IPS-18c (cell line): ENCODE measurements around the gene SAPCD2.
"Not testable (repeated sequence)": the region's sequence is repeated elsewhere in the genome, so short reads cannot be mapped to it uniquely, and the experiment has no call there.

Experiments
- H3K4me3 ChIP-seq: 2 replicates; pipeline ENCODE4 v1.7.0; 2013; ENCODE audit warnings: low read depth, mild to moderate bottlenecking, low read length, moderate library complexity; ENCODE audit not compliant: insufficient read depth
- H3K9me3 ChIP-seq: one replicate; pipeline ENCODE4 v1.6.1; 2013; ENCODE audit warnings: mild to moderate bottlenecking, low read length, moderate library complexity; ENCODE audit not compliant: control insufficient read depth, insufficient read depth

Gene SAPCD2

GRCh38 chr9:137070201-137070905, at the start of gene SAPCD2:
SAPCD2 (minus strand) TSS chr9:137070557; CDS start chr9:137070460, 97 bp downstream.
- Histone ChIP-seq H3K4me3 (peak within 1 kb of the TSS; percentile 63), H3K9me3 (no peaks in the 10 kb centered on the region)

GRCh38 chr9:137118092-137118603, 47.8 kb upstream of the SAPCD2 start:
- H3K4me3 ChIP-seq, H3K9me3 ChIP-seq: not testable (repeated sequence)

- Histone ChIP-seq H3K4me3 (no peak overlapping the region), H3K9me3 (no peaks in the 10 kb centered on the region)
Measured at GRCh38 chr9:137117269-137117731, 46.9 kb upstream of the SAPCD2 start.

GRCh38 chr9:137116728-137117127, 46.4 kb upstream of the SAPCD2 start:
- Histone ChIP-seq H3K4me3 (no peak overlapping the region), H3K9me3 (no peaks in the 10 kb centered on the region)

- H3K4me3 ChIP-seq: no peak overlapping the region
- no peaks in the 10 kb centered on the region for H3K9me3 ChIP-seq
Measured at GRCh38 chr9:137116027-137116507, 45.7 kb upstream of the SAPCD2 start.

GRCh38 chr9:137115394-137116026, 45.2 kb upstream of the SAPCD2 start:
- H3K4me3 ChIP-seq: no peak overlapping the region

GRCh38 chr9:137114613-137115393, 44.4 kb upstream of the SAPCD2 start, which contains the start of gene DPP7:
DPP7 (minus strand) TSS chr9:137114733; CDS start chr9:137114713, 20 bp downstream.
- Histone ChIP-seq H3K9me3 (no peaks in the 10 kb centered on the region), H3K4me3 (peak within 1 kb of the TSS; percentile 41)

More at GRCh38 chr9:137115394-137116026, 45.2 kb upstream of the SAPCD2 start:
- no peaks in the 10 kb centered on the region for H3K9me3 ChIP-seq

GRCh38 chr9:137114220-137114612, 43.9 kb upstream of the SAPCD2 start:
- no peaks in the 10 kb centered on the region for H3K9me3 ChIP-seq
- H3K4me3 ChIP-seq: peak overlapping the region; percentile 41

- Histone ChIP-seq H3K4me3 (no peak overlapping the region), H3K9me3 (no peaks in the 10 kb centered on the region)
Measured at GRCh38 chr9:137113385-137114159, 43.2 kb upstream of the SAPCD2 start.

- no peak overlapping the region for H3K4me3 ChIP-seq
- no peaks in the 10 kb centered on the region for H3K9me3 ChIP-seq
Measured at GRCh38 chr9:137112564-137113384, 42.4 kb upstream of the SAPCD2 start.

- Histone ChIP-seq H3K4me3 (no peak overlapping the region), H3K9me3 (no peaks in the 10 kb centered on the region)
Measured at GRCh38 chr9:137111788-137112563, 41.6 kb upstream of the SAPCD2 start.

GRCh38 chr9:137110911-137111787, 40.8 kb upstream of the SAPCD2 start:
- Histone ChIP-seq H3K4me3 (no peak overlapping the region), H3K9me3 (no peaks in the 10 kb centered on the region)

GRCh38 chr9:137110147-137110910, 40.0 kb upstream of the SAPCD2 start:
- H3K4me3 ChIP-seq: no peak overlapping the region
- H3K9me3 ChIP-seq: no peaks in the 10 kb centered on the region
